SK-N-SH (cell line): ENCODE data around the gene ORC6.

Experiments
- CTCF ChIP-seq: fragments of 200-600 bp; sonication (generic); IDR thresholded peaks from 2 replicates; pipeline ENCODE4 v1.6.1; 2017; ENCODE audit warnings: antibody characterized with exemption, mild to moderate bottlenecking, moderate library complexity
- EP300 ChIP-seq, 2 experiments: IDR thresholded peaks; 2 replicates each; pipeline versions ENCODE4 v1.4.0 to v1.6.1; 2012; ENCODE audit warnings: borderline replicate concordance in 1 of 2, low read depth in 1 of 2, low read length in 1 of 2
- EZH2phosphoT487 ChIP-seq: fragments of 200-600 bp; sonication (generic); IDR thresholded peaks from 2 replicates; pipeline ENCODE4 v1.6.1; 2017; ENCODE audit warnings: low read depth, mixed run types, mild to moderate bottlenecking, antibody characterized with exemption, moderate library complexity, borderline replicate concordance
- GABPA ChIP-seq: IDR thresholded peaks from 2 replicates; pipeline ENCODE4 v1.4.0; 2012; ENCODE audit warnings: low read depth, mild to moderate bottlenecking
- MAX ChIP-seq: IDR thresholded peaks from 2 replicates; pipeline ENCODE4 v1.4.0; 2012; ENCODE audit warnings: low read depth
- NRF1 ChIP-seq: IDR thresholded peaks from 2 replicates; pipeline ENCODE4 v1.6.1; 2012; ENCODE audit warnings: low read depth, mild to moderate bottlenecking, low read length
- RAD21 ChIP-seq: IDR thresholded peaks from 2 replicates; pipeline ENCODE4 v1.6.1; 2012; ENCODE audit warnings: mild to moderate bottlenecking, low read length
- RCOR1 ChIP-seq: fragments of 150-350 bp; IDR thresholded peaks from 2 replicates; pipeline ENCODE4 v1.6.1; 2017; ENCODE audit warnings: antibody characterized with exemption, low read length
- RFX5 ChIP-seq: IDR thresholded peaks from 2 replicates; pipeline ENCODE4 v1.6.1; 2012; ENCODE audit warnings: mild to moderate bottlenecking, improper control_type of control experiment, low read length
- TAF1 ChIP-seq: IDR thresholded peaks from 2 replicates; pipeline ENCODE4 v1.6.1; 2012; ENCODE audit warnings: low read depth, mild to moderate bottlenecking, low read length, moderate library complexity, borderline replicate concordance
- TCF12 ChIP-seq: IDR thresholded peaks from 2 replicates; pipeline ENCODE4 v1.4.0; 2012
- TF ChIP-seq, protein P1 (sequence below): IDR thresholded peaks from 2 replicates; pipeline ENCODE4 v1.6.1; 2012; ENCODE audit warnings: mild to moderate bottlenecking, low read depth, low read length, moderate library complexity

- TF ChIP-seq CTCF (no peak), EP300 (IDR thresholded peaks at IDR 0.05; ENCODE audit: borderline replicate concordance in 1 of 2, low read depth in 1 of 2, low read length in 1 of 2) (no peak), RFX5 (no peak), RAD21 (no peak), RCOR1 (no peak), EZH2phosphoT487 (no peak), MAX (no peak), GABPA (no peak), NRF1 (no peak), TAF1 (no peak), TCF12 (no peak)
- TF ChIP-seq, protein P1, sequence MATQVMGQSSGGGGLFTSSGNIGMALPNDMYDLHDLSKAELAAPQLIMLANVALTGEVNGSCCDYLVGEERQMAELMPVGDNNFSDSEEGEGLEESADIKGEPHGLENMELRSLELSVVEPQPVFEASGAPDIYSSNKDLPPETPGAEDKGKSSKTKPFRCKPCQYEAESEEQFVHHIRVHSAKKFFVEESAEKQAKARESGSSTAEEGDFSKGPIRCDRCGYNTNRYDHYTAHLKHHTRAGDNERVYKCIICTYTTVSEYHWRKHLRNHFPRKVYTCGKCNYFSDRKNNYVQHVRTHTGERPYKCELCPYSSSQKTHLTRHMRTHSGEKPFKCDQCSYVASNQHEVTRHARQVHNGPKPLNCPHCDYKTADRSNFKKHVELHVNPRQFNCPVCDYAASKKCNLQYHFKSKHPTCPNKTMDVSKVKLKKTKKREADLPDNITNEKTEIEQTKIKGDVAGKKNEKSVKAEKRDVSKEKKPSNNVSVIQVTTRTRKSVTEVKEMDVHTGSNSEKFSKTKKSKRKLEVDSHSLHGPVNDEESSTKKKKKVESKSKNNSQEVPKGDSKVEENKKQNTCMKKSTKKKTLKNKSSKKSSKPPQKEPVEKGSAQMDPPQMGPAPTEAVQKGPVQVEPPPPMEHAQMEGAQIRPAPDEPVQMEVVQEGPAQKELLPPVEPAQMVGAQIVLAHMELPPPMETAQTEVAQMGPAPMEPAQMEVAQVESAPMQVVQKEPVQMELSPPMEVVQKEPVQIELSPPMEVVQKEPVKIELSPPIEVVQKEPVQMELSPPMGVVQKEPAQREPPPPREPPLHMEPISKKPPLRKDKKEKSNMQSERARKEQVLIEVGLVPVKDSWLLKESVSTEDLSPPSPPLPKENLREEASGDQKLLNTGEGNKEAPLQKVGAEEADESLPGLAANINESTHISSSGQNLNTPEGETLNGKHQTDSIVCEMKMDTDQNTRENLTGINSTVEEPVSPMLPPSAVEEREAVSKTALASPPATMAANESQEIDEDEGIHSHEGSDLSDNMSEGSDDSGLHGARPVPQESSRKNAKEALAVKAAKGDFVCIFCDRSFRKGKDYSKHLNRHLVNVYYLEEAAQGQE, result no peak
Measured at GRCh38 chr16:46745617-46746016, 56.2 kb downstream of the ORC6 start.
